Thymus (tissue), 11 donors: ENCODE results near the gene MTAP. TPM values are rescaled to one million over a fixed set of nuclear protein-coding genes. Genes with fewer than 3 reads are reported as not detected.
"Not testable (repeated sequence)": the region's sequence is repeated elsewhere in the genome, so short reads cannot be mapped to it uniquely, and the experiment has no call there.

Source experiments
- DNase-seq, 9 donors: peaks; one replicate each; pipeline ENCODE4 v3.0.0-alpha.2; 2013; ENCODE audit warnings: low spot score in 9 of 9, low read depth in 6 of 9, missing footprints in 1 of 9
- H3K27ac ChIP-seq, 2 donors: one replicate each; pipeline ENCODE4 v1.5.1; 2013; ENCODE audit warnings: control low read depth in 1 of 2, low read depth in 1 of 2, low read length in 1 of 2, mild to moderate bottlenecking in 1 of 2, moderate library complexity in 1 of 2
- H3K27me3 ChIP-seq, 2 donors: one replicate each; pipeline ENCODE4 v1.5.1; 2013; ENCODE audit warnings: low read length in 1 of 2; ENCODE audit not compliant: control insufficient read depth in 2 of 2, insufficient read depth in 1 of 2
- H3K36me3 ChIP-seq, 2 donors: one replicate each; pipeline ENCODE4 v1.5.1; 2013; ENCODE audit warnings: low read length in 1 of 2, mild to moderate bottlenecking in 1 of 2, moderate library complexity in 1 of 2; ENCODE audit not compliant: control insufficient read depth in 2 of 2, insufficient read depth in 2 of 2
- H3K4me1 ChIP-seq, 2 donors: one replicate each; pipeline ENCODE4 v1.5.1; 2013; ENCODE audit warnings: low read length in 2 of 2; ENCODE audit not compliant: control insufficient read depth in 2 of 2, insufficient read depth in 2 of 2
- H3K4me3 ChIP-seq, 2 donors: one replicate each; pipeline ENCODE4 v1.5.1; 2013; ENCODE audit warnings: low read length in 2 of 2, control low read depth in 1 of 2, mild to moderate bottlenecking in 1 of 2
- H3K9me3 ChIP-seq, 2 donors: one replicate each; pipeline ENCODE4 v1.5.1; 2013; ENCODE audit warnings: low read length in 1 of 2, mild to moderate bottlenecking in 1 of 2; ENCODE audit not compliant: control insufficient read depth in 2 of 2, insufficient read depth in 1 of 2
- WGBS: extraction: QIAGEN DNeasy Blood & Tissue Kit; methylation state at CpG from one replicate; pipeline ENCODE4 v1.1.7; 2013; 5-methylcytosine and 5-hydroxymethylcytosine counted together
- polyA plus RNA-seq: library from polyadenylated mRNA; stranded (reverse); fragments of 200-250 nt; gene quantifications from one replicate; pipeline ENCODE4 v1.2.3, GENCODE V29; 2013
- total RNA-seq: library from RNA; stranded (reverse); fragments of 120-200 nt; gene quantifications from one replicate; pipeline ENCODE4 v1.2.4, GENCODE V29; 2013
- donor health status: healthy.

Gene MTAP
- total and polyA plus RNA-seq, 2 donors, result 12.4 to 20.8 TPM

- no peaks in the 10 kb centered on the region for H3K27me3 ChIP-seq
- no peaks in the 10 kb centered on the region for H3K9me3 ChIP-seq
- H3K4me3 ChIP-seq, result no peak overlapping the region
- H3K4me1 ChIP-seq, result no peaks in the 10 kb centered on the region
- no peak for DNase-seq
- H3K36me3 ChIP-seq, result peaks cover 0 to 5% of the 10 kb centered on the region in 2 donors
- WGBS, result 90% methylated on average over 1 of the region's 1 CpG
- no peak overlapping the region for H3K27ac ChIP-seq
Measured at GRCh38 chr9:21935631-21936030, 133.2 kb downstream of the MTAP start.

GRCh38 chr9:21936161-21936560 is 133.7 kb downstream of the MTAP start:
- no peak for DNase-seq
- Histone ChIP-seq H3K27me3 (no peaks in the 10 kb centered on the region), H3K36me3 (peaks cover 0 to 3% of the 10 kb centered on the region in 2 donors), H3K4me3 (no peak overlapping the region), H3K27ac (no peak overlapping the region), H3K4me1 (no peaks in the 10 kb centered on the region), H3K9me3 (no peaks in the 10 kb centered on the region)
- WGBS, result 97% methylated on average over 1 of the region's 1 CpG

GRCh38 chr9:21941337-21941995 is 139.0 kb downstream of the MTAP start:
- H3K27me3 ChIP-seq, result no peaks in the 10 kb centered on the region
- no peaks in the 10 kb centered on the region for H3K9me3 ChIP-seq
- H3K36me3 ChIP-seq, result no peaks in the 10 kb centered on the region
- DNase-seq, result no peak
- H3K4me1 ChIP-seq, result no peaks in the 10 kb centered on the region
- no peak overlapping the region for H3K4me3 ChIP-seq
- 97% methylated on average over 4 of the region's 4 CpGs for WGBS
- H3K27ac ChIP-seq, result no peak overlapping the region

GRCh38 chr9:21943464-21943863 is 141.0 kb downstream of the MTAP start:
- Histone ChIP-seq H3K27me3 (no peaks in the 10 kb centered on the region), H3K9me3 (no peaks in the 10 kb centered on the region), H3K4me3 (no peak overlapping the region), H3K36me3 (no peaks in the 10 kb centered on the region), H3K27ac (no peak overlapping the region), H3K4me1 (no peaks in the 10 kb centered on the region)
- WGBS, result 95% methylated on average over 4 of the region's 4 CpGs
- DNase-seq, result no peak

- no peaks in the 10 kb centered on the region for H3K4me1 ChIP-seq
- H3K36me3 ChIP-seq, result no peaks in the 10 kb centered on the region
- no peaks in the 10 kb centered on the region for H3K27me3 ChIP-seq
- DNase-seq, result no peak
- H3K9me3 ChIP-seq, result no peaks in the 10 kb centered on the region
- H3K4me3 ChIP-seq, result no peak overlapping the region
- WGBS, result 95% methylated on average over 2 of the region's 2 CpGs
- H3K27ac ChIP-seq, result no peak overlapping the region
Measured at GRCh38 chr9:21945606-21946005, 143.2 kb downstream of the MTAP start.

- no peaks in the 10 kb centered on the region for H3K36me3 ChIP-seq
- peaks cover 8 to 20% of the 10 kb centered on the region in 2 donors for H3K27me3 ChIP-seq
- no peak for DNase-seq
- H3K9me3 ChIP-seq, result no peaks in the 10 kb centered on the region
- H3K27ac ChIP-seq, result no peak overlapping the region
- 92% methylated on average over 2 of the region's 2 CpGs for WGBS
- no peak overlapping the region for H3K4me3 ChIP-seq
- no peaks in the 10 kb centered on the region for H3K4me1 ChIP-seq
Measured at GRCh38 chr9:21958833-21959232, 156.4 kb downstream of the MTAP start.

- 93% methylated on average over 32 of the region's 33 CpGs for WGBS
- not testable (repeated sequence) for H3K4me3 ChIP-seq, H3K27ac ChIP-seq, H3K36me3 ChIP-seq, DNase-seq, H3K9me3 ChIP-seq, H3K4me1 ChIP-seq
- H3K27me3 ChIP-seq, result peaks cover 10 to 24% of the 10 kb centered on the region in 2 donors
Measured at GRCh38 chr9:21959268-21959667, 156.8 kb downstream of the MTAP start.

- peaks cover 6 to 11% of the 10 kb centered on the region in 2 donors for H3K4me1 ChIP-seq
- H3K9me3 ChIP-seq, result peaks cover 5 to 6% of the 10 kb centered on the region in 2 donors
- no peak overlapping the region for H3K4me3 ChIP-seq
- H3K27ac ChIP-seq, result no peak overlapping the region
- 91% methylated on average over 2 of the region's 2 CpGs for WGBS
- no peaks in the 10 kb centered on the region for H3K36me3 ChIP-seq
- peaks cover 21 to 47% of the 10 kb centered on the region in 2 donors for H3K27me3 ChIP-seq
- DNase-seq, result no peak
Measured at GRCh38 chr9:21961569-21961968, 159.1 kb downstream of the MTAP start.

- Histone ChIP-seq H3K9me3 (peaks cover 10 to 19% of the 10 kb centered on the region in 2 donors), H3K27ac (no peak overlapping the region), H3K36me3 (no peaks in the 10 kb centered on the region), H3K4me1 (peaks cover 6 to 20% of the 10 kb centered on the region in 2 donors), H3K27me3 (peaks cover 53 to 79% of the 10 kb centered on the region in 2 donors), H3K4me3 (peak overlapping the region in 1 of 2 donors; percentile 30)
- WGBS, result 1% methylated on average over 29 of the region's 29 CpGs
- peak in 1 of 9 donors; percentile 28 for DNase-seq
Measured at GRCh38 chr9:21964925-21965385, 162.5 kb downstream of the MTAP start.
